ENCODE data around the gene WNT2B. TPM values are rescaled to one million over a fixed set of nuclear protein-coding genes. Genes with fewer than 3 reads are reported as not detected.

WNT2B gene
- total RNA-seq, 4 donors from 2014 or later = 5.8 to 15.0 (median 13.9) TPM

DNA sequence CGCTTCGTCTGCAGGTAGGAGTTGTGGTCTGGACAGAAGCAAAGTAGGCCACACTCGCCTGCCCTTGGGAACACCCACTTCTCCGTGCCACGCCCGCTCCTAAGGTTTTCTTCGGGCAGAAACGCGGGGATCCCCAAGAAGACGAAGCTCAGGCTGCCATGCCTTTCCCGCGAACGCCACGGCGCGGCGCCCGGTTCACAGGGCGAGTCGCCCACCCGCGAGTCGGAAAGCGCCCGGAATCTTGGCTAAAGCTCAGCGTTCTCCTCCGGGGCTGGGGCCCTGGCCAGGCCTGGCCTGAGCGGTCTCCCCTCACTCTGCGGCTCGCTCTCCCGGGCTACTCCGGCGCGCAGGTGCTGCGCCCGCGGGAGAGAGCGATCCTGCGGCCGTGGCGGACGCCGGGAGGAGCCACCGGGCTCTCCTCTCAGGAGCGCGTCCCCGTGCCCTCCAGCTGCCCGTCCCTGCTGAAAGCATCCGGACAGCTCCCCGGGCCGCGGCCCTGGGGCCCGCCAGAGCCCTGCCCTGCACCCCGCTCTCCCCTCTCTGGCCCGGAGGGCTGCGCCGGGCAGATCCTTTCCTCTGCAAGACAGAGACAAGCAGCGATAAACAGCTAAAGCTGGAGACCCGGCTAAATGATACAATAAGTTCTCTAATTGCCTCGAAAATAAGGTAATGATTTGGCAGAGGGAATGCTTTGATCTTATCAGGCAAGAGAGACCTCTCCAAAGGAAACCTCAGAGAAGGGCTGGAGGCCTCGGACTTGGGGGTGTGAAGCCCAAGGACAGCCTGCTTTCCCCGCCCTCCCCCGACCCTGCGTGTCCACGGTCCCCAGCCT, 6.7 kb upstream of the WNT2B start:
- Histone ChIP-seq H3K9me3 (no peaks in the 10 kb centered on the region), H3K27ac (peak overlapping the region in 2 of 4 donors; percentile 33 to 36), H3K36me3 (no peaks in the 10 kb centered on the region), H3K27me3 (no peaks in the 10 kb centered on the region), H3K4me3 (peak overlapping the region; percentile 36 to 61 (median 56)), H3K4me1 (peaks cover 0 to 8% (median 4%) of the 10 kb centered on the region in 4 donors)
- no peak for TF ChIP-seq POLR2A (IDR thresholded peaks at IDR 0.05)
- TF ChIP-seq, protein P1, sequence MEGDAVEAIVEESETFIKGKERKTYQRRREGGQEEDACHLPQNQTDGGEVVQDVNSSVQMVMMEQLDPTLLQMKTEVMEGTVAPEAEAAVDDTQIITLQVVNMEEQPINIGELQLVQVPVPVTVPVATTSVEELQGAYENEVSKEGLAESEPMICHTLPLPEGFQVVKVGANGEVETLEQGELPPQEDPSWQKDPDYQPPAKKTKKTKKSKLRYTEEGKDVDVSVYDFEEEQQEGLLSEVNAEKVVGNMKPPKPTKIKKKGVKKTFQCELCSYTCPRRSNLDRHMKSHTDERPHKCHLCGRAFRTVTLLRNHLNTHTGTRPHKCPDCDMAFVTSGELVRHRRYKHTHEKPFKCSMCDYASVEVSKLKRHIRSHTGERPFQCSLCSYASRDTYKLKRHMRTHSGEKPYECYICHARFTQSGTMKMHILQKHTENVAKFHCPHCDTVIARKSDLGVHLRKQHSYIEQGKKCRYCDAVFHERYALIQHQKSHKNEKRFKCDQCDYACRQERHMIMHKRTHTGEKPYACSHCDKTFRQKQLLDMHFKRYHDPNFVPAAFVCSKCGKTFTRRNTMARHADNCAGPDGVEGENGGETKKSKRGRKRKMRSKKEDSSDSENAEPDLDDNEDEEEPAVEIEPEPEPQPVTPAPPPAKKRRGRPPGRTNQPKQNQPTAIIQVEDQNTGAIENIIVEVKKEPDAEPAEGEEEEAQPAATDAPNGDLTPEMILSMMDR (IDR thresholded peaks at IDR 0.05) = peak; percentile 47 to 85 (median 70)
- DNase-seq = peak; percentile 49 to 87 (median 83)

DNA sequence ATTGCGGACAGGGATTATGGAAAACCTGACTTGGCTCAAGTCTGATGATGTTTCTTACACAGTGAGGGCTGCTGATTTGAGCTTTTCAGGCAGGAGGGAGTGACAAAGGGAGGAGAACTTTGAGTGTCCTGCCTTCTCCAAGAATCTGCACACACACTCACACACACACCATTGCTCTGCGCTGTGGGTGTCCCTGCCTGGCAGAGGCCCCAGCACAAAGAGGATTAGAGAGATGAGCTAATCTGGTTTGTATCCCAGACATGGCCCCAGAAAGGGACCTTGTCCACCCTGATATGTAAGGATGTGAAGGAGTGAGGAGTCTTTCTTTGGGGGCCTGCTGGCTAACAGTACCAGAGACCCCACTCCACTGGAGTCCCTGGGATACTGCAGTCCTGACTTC, 5.9 kb upstream of the WNT2B start:
- no peak for DNase-seq
- H3K27ac ChIP-seq = peak overlapping the region in 1 of 4 donors; percentile 4

DNA sequence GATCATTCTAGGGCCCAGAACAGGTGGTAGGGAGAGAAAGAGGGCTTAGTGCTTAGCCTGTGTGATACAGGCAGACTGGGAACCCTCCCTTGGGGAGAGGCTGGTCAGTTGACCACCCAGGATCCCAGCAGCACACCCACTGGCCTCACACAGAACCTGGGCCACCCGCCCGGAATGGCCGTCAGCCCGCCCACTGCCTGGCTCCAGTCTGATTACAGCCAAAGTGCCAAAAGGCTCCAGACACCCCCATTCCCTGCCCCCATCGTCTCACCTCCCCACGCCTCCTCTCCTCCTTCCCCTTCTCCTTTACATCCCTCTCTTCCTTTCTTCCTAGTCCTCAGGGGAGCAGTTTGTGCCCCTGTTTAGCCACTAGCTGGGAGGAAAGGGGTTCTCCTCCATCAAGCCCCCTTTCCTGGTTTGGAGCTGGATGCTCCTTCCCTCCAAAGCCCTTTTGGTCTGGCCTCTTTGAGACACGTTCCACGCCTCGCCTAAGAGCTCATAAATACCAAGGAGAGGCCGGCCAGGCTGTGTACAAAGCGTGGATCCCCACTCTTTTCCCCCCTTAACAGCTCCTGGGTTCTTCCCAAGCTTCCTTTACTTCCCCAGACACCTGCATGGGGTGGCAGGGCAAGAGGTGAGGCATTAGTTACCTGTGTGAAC, 4.6 kb upstream of the WNT2B start:
- Histone ChIP-seq H3K4me1 (peaks cover 6 to 26% (median 13%) of the 10 kb centered on the region in 4 donors), H3K27me3 (peaks cover 0 to 9% of the 10 kb centered on the region in 2 donors), H3K4me3 (no peak overlapping the region)

More for the DNA sequence above, 5.9 kb upstream of the WNT2B start:
- Histone ChIP-seq H3K36me3 (no peaks in the 10 kb centered on the region), H3K4me1 (peaks cover 0 to 13% (median 7%) of the 10 kb centered on the region in 4 donors), H3K4me3 (no peak overlapping the region), H3K27me3 (no peaks in the 10 kb centered on the region), H3K9me3 (no peaks in the 10 kb centered on the region)
- TF ChIP-seq POLR2A (IDR thresholded peaks at IDR 0.05) = no peak
- TF ChIP-seq, protein P1 (IDR thresholded peaks at IDR 0.05) = no peak

DNA sequence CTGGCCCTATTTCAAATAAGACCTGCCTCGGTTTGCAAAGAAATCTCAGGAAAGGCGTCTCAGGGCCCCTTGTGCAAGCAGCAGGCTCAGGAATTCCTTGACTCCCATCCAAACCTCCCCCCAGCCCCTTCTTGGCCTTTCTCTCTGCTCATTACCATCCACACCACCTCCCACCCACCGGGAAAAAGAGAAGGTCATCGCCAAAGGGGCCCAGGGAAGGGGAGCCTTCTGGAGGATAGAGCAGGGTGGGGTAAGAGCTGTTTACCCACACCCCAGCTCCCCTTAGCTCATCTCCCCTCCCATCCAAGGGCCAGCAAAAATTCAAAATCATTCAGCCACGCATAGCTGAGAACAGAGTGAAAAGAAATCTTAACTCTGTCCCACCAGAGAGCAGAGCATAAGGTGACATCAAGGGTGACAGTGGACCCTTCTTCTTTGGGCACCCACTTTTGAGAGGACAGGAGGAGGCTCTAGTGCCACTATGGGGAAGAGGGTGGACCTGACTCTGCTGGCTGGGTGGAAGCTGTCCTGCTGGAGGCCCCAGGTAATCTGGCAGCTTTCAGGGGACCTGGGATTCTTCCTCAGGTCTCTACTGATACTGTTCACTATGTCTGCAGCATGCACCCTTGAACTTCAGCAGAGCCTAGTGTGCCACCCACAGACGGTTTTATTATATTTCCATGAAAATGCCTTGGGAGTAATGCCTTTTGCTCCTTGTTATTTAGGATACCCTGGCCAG, 3.9 kb upstream of the WNT2B start:
- TF ChIP-seq, protein P1 (IDR thresholded peaks at IDR 0.05) = no peak
- TF ChIP-seq POLR2A (IDR thresholded peaks at IDR 0.05) = no peak
- no peak for DNase-seq
- Histone ChIP-seq H3K4me3 (no peak overlapping the region), H3K27ac (no peak overlapping the region), H3K36me3 (no peaks in the 10 kb centered on the region), H3K4me1 (peaks cover 6 to 31% (median 13%) of the 10 kb centered on the region in 4 donors), H3K9me3 (no peaks in the 10 kb centered on the region), H3K27me3 (peaks cover 0 to 9% of the 10 kb centered on the region in 2 donors)

More for the DNA sequence above, 4.6 kb upstream of the WNT2B start:
- Histone ChIP-seq H3K27ac (no peak overlapping the region), H3K9me3 (no peaks in the 10 kb centered on the region), H3K36me3 (no peaks in the 10 kb centered on the region)
- no peak for TF ChIP-seq POLR2A (IDR thresholded peaks at IDR 0.05)
- TF ChIP-seq, protein P1 (IDR thresholded peaks at IDR 0.05) = no peak
- DNase-seq = no peak

DNA sequence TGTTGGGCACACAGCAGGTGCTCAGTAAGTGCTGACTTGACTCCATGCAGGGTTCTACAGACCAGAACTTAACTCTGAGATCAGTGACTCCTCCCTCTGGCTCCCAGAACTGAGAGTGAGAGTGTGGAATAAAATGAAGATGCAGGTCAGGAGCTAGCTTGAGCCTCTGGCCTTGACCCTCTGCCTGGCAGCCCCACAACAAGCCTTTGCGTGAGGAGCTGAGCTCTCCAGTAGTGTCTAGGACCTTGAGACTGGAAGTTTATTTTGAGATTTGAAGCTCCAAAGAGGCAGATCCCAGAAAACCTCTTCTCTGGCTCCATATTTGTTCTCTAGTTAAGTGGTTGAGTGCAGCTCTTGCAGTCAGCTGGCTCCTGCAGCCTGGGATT, 3.4 kb upstream of the WNT2B start:
- TF ChIP-seq, protein P1 (IDR thresholded peaks at IDR 0.05) = no peak
- no peak for TF ChIP-seq POLR2A (IDR thresholded peaks at IDR 0.05)
- Histone ChIP-seq H3K27me3 (peaks cover 0 to 9% of the 10 kb centered on the region in 2 donors), H3K27ac (no peak overlapping the region), H3K4me3 (no peak overlapping the region), H3K9me3 (no peaks in the 10 kb centered on the region), H3K4me1 (peaks cover 6 to 31% (median 13%) of the 10 kb centered on the region in 4 donors), H3K36me3 (no peaks in the 10 kb centered on the region)
- DNase-seq = no peak

Data from Peyer's patch (tissue), 4 donors.